Neural cell (in vitro differentiated cells): ENCODE data around the gene HSD17B8.

Source experiments
- EZH2 ChIP-seq: fragments of 200-600, 300-800 bp; shearing (Covaris generic), sonication (generic); IDR thresholded peaks from 2 replicates; pipeline ENCODE4 v1.6.1; 2014; ENCODE audit warnings: antibody characterized with exemption, low read length, borderline replicate concordance, mild to moderate bottlenecking; ENCODE audit not compliant: insufficient read depth, poor library complexity, severe bottlenecking
- POLR2AphosphoS5 ChIP-seq: IDR thresholded peaks from 2 replicates; pipeline ENCODE4 v1.6.1; 2012
- TAF1 ChIP-seq: IDR thresholded peaks from 2 replicates; pipeline ENCODE4 v1.6.1; 2012; ENCODE audit warnings: low read depth
- TF ChIP-seq, protein P1 (sequence below): IDR thresholded peaks from 2 replicates; pipeline ENCODE4 v1.6.1; 2012; ENCODE audit warnings: borderline replicate concordance
- TF ChIP-seq, protein P2 (sequence below): fragments of 450-650 bp; IDR thresholded peaks from 2 replicates; pipeline ENCODE4 v1.5.1; 2014; ENCODE audit warnings: antibody characterized with exemption, mild to moderate bottlenecking, moderate library complexity; ENCODE audit not compliant: poor library complexity, severe bottlenecking

DNA sequence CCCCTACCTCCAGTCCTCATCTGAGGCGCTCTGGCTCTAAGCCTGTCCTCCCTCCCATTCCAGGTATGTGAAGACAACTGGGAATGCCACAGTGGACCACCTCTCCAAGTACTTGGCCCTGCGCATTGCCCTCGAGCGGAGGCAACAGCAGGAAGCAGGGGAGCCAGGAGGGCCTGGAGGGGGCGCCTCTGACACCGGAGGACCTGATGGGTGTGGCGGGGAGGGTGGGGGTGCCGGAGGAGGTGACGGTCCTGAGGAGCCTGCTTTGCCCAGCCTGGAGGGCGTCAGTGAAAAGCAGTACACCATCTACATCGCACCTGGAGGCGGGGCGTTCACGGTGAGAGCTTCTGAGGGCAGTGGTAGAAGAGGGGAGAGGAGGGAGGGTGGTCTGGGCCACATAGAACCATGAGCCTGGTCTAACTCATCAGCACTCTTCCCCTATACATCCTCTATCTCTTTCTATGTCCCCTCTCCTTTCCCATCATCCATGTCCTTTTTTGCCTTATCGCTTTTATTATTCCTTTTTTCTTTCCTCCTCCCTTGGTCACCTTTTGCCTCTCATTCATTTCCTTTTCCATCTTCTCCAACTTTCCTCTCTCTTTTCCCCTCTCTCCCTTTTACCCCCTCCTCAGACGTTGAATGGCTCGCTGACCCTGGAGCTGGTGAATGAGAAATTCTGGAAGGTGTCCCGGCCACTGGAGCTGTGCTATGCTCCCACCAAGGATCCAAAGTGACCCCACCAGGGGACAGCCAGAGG, 7.4 kb downstream of the HSD17B8 start:
- TF ChIP-seq, protein P1, sequence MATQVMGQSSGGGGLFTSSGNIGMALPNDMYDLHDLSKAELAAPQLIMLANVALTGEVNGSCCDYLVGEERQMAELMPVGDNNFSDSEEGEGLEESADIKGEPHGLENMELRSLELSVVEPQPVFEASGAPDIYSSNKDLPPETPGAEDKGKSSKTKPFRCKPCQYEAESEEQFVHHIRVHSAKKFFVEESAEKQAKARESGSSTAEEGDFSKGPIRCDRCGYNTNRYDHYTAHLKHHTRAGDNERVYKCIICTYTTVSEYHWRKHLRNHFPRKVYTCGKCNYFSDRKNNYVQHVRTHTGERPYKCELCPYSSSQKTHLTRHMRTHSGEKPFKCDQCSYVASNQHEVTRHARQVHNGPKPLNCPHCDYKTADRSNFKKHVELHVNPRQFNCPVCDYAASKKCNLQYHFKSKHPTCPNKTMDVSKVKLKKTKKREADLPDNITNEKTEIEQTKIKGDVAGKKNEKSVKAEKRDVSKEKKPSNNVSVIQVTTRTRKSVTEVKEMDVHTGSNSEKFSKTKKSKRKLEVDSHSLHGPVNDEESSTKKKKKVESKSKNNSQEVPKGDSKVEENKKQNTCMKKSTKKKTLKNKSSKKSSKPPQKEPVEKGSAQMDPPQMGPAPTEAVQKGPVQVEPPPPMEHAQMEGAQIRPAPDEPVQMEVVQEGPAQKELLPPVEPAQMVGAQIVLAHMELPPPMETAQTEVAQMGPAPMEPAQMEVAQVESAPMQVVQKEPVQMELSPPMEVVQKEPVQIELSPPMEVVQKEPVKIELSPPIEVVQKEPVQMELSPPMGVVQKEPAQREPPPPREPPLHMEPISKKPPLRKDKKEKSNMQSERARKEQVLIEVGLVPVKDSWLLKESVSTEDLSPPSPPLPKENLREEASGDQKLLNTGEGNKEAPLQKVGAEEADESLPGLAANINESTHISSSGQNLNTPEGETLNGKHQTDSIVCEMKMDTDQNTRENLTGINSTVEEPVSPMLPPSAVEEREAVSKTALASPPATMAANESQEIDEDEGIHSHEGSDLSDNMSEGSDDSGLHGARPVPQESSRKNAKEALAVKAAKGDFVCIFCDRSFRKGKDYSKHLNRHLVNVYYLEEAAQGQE, result no peak
- TF ChIP-seq, protein P2, sequence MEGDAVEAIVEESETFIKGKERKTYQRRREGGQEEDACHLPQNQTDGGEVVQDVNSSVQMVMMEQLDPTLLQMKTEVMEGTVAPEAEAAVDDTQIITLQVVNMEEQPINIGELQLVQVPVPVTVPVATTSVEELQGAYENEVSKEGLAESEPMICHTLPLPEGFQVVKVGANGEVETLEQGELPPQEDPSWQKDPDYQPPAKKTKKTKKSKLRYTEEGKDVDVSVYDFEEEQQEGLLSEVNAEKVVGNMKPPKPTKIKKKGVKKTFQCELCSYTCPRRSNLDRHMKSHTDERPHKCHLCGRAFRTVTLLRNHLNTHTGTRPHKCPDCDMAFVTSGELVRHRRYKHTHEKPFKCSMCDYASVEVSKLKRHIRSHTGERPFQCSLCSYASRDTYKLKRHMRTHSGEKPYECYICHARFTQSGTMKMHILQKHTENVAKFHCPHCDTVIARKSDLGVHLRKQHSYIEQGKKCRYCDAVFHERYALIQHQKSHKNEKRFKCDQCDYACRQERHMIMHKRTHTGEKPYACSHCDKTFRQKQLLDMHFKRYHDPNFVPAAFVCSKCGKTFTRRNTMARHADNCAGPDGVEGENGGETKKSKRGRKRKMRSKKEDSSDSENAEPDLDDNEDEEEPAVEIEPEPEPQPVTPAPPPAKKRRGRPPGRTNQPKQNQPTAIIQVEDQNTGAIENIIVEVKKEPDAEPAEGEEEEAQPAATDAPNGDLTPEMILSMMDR, result no peak
- TF ChIP-seq TAF1 (no peak), EZH2 (no peak), POLR2AphosphoS5 (no peak)
